ENCODE data around the gene NSD2.

The NSD2 gene

GRCh38 chr4:1975391-1975801 lies 104.2 kb downstream of the NSD2 start:
- H3K4me2 ChIP-seq (ENCODE audit: insufficient read depth, low read length): no peak overlapping the region
- H3K27ac ChIP-seq (ENCODE audit: low read length): no peak overlapping the region
- ATAC-seq (ENCODE audit: insufficient read depth, low read depth) (no peak), DNase-seq (no peak)
- H3K4me1 ChIP-seq (ENCODE audit: insufficient read depth, low read length): no peaks in the 10 kb centered on the region
- H3K36me3 ChIP-seq (ENCODE audit: insufficient read depth, low read length): peaks cover 99% of the 10 kb centered on the region
- TF ChIP-seq EZH2 (IDR thresholded peaks at IDR 0.05; ENCODE audit: borderline replicate concordance, low read depth, low read length, severe bottlenecking): no peak
- no peak for TF ChIP-seq CTCF (IDR thresholded peaks at IDR 0.05; ENCODE audit: borderline replicate concordance, extremely low read depth, low read length, poor library complexity, severe bottlenecking)
- H3K27me3 ChIP-seq (ENCODE audit: insufficient read depth, low read length, poor library complexity): no peaks in the 10 kb centered on the region
- peaks cover 23% of the 10 kb centered on the region for H3K79me2 ChIP-seq (ENCODE audit: insufficient read depth, low read length)
- no peak overlapping the region for H3K9ac ChIP-seq (ENCODE audit: low read depth, low read length)
- H3K4me3 ChIP-seq (ENCODE audit: low read depth in 1 of 2, low read length in 2 of 2): no peak overlapping the region
- no peak overlapping the region for H2AFZ ChIP-seq (ENCODE audit: low read depth, low read length)
- no peaks in the 10 kb centered on the region for H3K9me3 ChIP-seq (ENCODE audit: insufficient read depth, low read length, severe bottlenecking)
- peaks cover 74% of the 10 kb centered on the region for H4K20me1 ChIP-seq (ENCODE audit: insufficient read depth, low read length)

GRCh38 chr4:1975880-1976279 lies 104.7 kb downstream of the NSD2 start:
- peaks cover 99% of the 10 kb centered on the region for H3K36me3 ChIP-seq (ENCODE audit: insufficient read depth, low read length)
- H4K20me1 ChIP-seq (ENCODE audit: insufficient read depth, low read length): peaks cover 74% of the 10 kb centered on the region
- no peak overlapping the region for H3K4me3 ChIP-seq (ENCODE audit: low read depth in 1 of 2, low read length in 2 of 2)
- TF ChIP-seq CTCF (IDR thresholded peaks at IDR 0.05; ENCODE audit: borderline replicate concordance, extremely low read depth, low read length, poor library complexity, severe bottlenecking): no peak
- no peaks in the 10 kb centered on the region for H3K27me3 ChIP-seq (ENCODE audit: insufficient read depth, low read length, poor library complexity)
- ATAC-seq (ENCODE audit: insufficient read depth, low read depth): no peak
- no peak overlapping the region for H2AFZ ChIP-seq (ENCODE audit: low read depth, low read length)
- no peaks in the 10 kb centered on the region for H3K4me1 ChIP-seq (ENCODE audit: insufficient read depth, low read length)
- peaks cover 20% of the 10 kb centered on the region for H3K79me2 ChIP-seq (ENCODE audit: insufficient read depth, low read length)
- DNase-seq: no peak
- H3K9me3 ChIP-seq (ENCODE audit: insufficient read depth, low read length, severe bottlenecking): no peaks in the 10 kb centered on the region
- no peak overlapping the region for H3K27ac ChIP-seq (ENCODE audit: low read length)
- H3K4me2 ChIP-seq (ENCODE audit: insufficient read depth, low read length): no peak overlapping the region
- H3K9ac ChIP-seq (ENCODE audit: low read depth, low read length): no peak overlapping the region

GRCh38 chr4:1976416-1977352 lies 105.5 kb downstream of the NSD2 start:
- no peak for DNase-seq
- Histone ChIP-seq H3K9me3 (ENCODE audit: insufficient read depth, low read length, severe bottlenecking) (no peaks in the 10 kb centered on the region), H3K27me3 (ENCODE audit: insufficient read depth, low read length, poor library complexity) (no peaks in the 10 kb centered on the region), H3K4me1 (ENCODE audit: insufficient read depth, low read length) (no peaks in the 10 kb centered on the region), H3K9ac (ENCODE audit: low read depth, low read length) (no peak overlapping the region), H4K20me1 (ENCODE audit: insufficient read depth, low read length) (peaks cover 78% of the 10 kb centered on the region), H3K27ac (ENCODE audit: low read length) (no peak overlapping the region), H3K4me2 (ENCODE audit: insufficient read depth, low read length) (no peak overlapping the region), H3K79me2 (ENCODE audit: insufficient read depth, low read length) (peaks cover 23% of the 10 kb centered on the region), H3K36me3 (ENCODE audit: insufficient read depth, low read length) (peaks cover 99% of the 10 kb centered on the region), H2AFZ (ENCODE audit: low read depth, low read length) (no peak overlapping the region), H3K4me3 (ENCODE audit: low read depth in 1 of 2, low read length in 2 of 2) (no peak overlapping the region)
- ATAC-seq (ENCODE audit: insufficient read depth, low read depth): no peak
- no peak for TF ChIP-seq CTCF (IDR thresholded peaks at IDR 0.05; ENCODE audit: borderline replicate concordance, extremely low read depth, low read length, poor library complexity, severe bottlenecking)
- TF ChIP-seq EZH2 (IDR thresholded peaks at IDR 0.05; ENCODE audit: borderline replicate concordance, low read depth, low read length, severe bottlenecking): no peak

All from DND-41 (cell line).